Parietal lobe (tissue), 2 donors: ENCODE measurements around the gene ALG3. TPM values are rescaled to one million over a fixed set of nuclear protein-coding genes. Genes with fewer than 3 reads are reported as not detected.

Source experiments
- small RNA-seq: library from RNA; depleted of rRNA; stranded (forward); fragments of <200 nt; gene quantifications from one replicate; pipeline ENCODE3, GENCODE V24; 2014; ENCODE audit warnings: low replicate concordance
- total RNA-seq: library from RNA; depleted of rRNA; stranded (reverse); fragments of >200 nt; gene quantifications from one replicate; pipeline ENCODE4 v1.2.3, GENCODE V29; 2014

ALG3 gene
- total RNA-seq: 15.7 TPM

DNA sequence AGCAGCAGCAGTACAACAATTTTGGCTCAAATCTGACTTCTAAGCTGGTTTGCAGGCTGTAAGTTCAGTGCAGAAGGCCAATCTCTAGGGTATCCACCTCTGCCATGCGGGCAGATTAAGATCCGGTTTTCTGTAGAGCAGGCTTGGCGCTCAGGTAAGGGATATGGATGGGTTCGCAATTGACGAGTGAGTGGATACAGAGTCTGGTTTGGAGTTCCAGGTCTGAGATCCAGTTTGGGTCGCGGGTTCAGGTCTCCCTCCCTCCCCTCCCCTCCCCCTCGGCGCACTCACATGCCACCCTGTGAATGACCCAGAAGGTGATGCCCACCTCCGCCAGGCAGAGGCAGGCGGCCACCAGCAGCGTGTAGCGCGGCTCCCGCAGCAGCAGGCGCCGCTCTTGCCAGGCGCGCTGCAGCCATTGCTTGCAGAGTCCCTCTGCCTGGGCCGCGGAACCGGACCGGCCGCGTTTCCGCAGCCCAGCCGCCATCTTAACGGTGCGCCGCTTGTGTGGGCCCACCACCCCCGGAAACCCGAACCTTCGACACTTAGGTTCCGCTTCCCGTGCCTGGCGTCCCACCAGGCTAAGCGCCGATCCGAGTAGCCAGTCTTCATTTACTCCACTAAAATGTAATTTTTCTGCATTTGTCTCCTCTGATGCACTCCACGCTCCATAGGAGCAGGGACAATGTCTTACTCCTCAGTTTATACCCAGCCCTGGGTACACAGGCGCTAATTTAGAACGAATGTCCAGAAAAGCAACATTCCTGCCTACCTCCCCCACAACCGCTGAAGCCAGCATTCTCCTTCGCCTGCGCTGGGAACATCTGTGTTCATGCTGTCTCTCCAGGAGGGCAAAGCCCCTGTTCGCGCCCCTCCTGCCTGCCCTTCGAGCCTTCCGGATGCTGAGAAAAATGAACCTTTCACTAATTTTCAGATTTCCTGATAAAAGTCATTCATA lies at the start of gene ALG3:
Gene ALG3, minus strand, starts transcription at position 509 of the 958 bp plus-strand sequence. Its CDS starts 22 bp downstream, at position 487.

DNA sequence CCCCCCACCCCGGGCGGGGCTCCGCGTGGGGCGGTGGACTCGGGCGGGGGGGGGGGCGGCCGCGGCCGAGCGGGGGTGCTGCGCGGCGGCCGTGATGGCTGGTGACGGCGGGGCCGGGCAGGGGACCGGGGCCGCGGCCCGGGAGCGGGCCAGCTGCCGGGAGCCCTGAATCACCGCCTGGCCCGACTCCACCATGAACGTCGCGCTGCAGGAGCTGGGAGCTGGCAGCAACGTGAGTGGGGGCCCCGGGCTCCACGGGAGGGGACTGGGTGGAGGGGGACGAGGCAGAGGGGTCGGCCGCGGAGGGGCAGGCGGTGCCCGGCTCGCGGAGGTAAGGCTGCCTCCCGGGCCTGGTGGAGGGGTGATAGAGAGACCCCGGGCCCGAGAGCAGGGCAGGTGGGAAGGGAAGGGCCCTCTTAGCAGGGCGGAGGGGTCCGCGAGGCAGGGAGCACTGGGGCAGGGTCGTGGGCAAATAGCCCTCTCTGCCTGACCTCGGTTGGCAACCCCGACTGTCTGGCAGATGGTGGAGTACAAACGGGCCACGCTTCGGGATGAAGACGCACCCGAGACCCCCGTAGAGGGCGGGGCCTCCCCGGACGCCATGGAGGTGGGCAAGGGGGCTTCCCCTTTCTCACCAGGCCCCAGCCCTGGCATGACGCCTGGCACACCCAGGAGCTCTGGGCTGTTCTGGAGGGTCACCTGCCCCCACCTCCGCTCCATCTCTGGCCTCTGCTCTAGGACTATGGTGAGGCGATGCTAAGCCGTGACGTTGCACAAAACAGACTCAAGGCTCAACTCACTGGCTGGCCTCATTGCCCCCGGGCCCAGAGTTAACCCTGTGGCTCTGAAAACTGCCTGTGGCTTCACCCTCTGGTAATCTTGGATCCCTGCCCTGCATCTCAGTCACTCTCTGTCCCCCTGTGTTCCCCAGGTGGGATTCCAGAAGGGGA lies 27.5 kb upstream of the ALG3 start, which contains the start of gene ECE2:
Gene ECE2, plus strand, starts transcription at position 62 of the 950 bp plus-strand sequence. Its CDS starts 132 bp downstream, at position 194.

DNA sequence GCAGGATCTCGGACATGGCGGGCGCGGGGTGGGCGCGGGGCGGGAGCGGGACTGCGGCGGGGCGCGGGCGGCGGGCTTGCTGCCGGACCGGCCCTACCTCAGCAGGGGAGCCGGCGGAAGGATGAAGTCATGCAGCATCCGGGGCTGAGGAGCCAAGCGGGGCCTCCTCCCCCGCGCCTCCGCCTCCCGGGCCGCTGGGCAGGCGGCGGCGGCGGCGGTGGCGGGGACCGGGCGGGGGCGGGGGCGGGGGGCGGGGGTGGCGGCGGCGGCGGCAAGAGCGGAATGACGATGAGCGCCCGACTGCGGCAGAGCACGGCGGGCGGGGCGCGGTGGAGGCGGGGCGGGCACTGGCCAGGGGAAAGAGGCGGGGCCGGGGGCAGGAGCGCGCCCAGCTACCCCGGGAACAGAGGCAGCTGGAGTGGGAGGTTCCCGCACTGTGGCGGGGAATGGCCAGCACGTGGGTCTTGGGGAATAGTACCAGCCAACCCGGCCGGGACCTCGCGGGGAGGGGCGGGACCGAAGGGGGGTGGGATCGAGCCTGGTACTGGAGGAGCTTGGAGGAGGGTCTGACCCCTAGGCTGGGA lies 12.6 kb upstream of the ALG3 start, which contains the start of gene CAMK2N2:
Gene CAMK2N2, minus strand, starts transcription at position 284 of the 584 bp plus-strand sequence. Its CDS starts 268 bp downstream, at position 16.

DNA sequence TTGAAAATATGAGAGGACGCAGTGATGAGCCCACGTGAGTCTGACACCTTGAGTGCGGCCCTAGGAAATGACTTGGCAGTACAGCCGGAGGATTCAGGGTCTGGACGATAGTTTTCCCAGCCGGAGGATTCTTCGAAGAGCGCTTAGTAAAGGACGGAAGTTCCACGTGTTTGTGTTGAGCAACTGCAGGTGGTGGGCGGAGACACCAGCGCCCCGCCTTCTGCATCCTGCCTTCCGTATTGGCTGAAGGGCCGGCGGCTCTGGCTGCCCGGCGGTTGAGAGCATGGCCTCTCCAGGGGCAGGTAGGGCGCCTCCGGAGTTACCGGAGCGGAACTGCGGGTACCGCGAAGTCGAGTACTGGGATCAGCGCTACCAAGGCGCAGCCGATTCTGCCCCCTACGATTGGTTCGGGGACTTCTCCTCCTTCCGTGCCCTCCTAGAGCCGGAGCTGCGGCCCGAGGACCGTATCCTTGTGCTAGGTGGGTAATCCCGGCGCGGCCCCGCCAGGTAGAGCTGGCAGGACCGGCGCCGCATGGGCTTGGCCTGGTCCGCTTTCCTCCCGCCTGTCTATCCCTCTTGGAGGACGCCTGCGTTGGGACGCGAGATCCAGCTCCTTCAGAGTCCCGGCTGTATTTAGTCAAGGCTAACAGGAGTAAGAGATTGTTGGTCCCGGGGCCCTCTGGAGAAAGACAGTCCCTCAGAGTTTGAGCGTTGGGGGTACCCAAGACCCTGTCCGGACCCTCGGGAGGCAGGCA lies 827 bp upstream of the ALG3 start, which contains the start of gene EEF1AKMT4:
Gene EEF1AKMT4, plus strand, starts transcription at position 261 of the 755 bp plus-strand sequence. Its CDS starts 23 bp downstream, at position 284.

DNA sequence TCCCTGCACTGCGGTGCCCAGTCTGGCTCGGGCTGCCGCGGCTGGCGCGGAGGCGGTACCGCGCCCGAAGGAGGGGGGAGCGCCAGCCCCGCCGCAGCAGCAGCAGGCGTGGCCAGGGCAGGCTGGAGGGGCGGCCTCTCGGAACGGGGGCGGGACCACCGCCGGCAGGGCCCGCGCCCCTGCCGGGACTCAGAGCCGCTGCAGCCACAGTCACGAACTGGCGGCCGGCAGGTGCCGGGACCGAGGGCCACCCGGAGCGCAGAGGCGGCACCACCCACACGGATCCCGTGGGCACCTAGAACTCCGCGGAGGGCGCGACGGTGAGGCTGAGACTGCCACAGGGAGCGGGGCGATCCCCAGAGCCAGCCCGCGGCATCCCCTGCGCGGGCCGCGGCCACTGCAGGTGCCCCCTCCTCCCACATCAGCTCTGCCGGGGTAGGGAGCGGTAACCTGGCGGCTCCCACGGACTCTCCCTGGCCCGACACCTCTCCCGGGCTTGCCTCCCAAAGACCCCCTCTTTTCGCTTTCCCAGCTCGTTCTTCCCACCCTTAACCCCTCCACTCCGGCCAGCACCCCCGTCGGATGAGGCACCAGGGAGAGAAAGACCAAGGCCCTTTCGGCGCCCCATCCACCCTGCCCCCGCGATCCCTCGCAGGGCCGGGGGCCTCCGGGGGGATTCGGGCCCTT lies 19.2 kb downstream of the ALG3 start, which contains the start of gene VWA5B2:
Gene VWA5B2, plus strand, starts transcription at position 192 of the 687 bp plus-strand sequence. CDS start 944 bp downstream, outside the sequence.

Small RNA genes lying within 50 kb of the gene (small RNA-seq; reads per million reads assigned to genes)
- 0.18 reads per million for gene MIR1224

Other genes starting within 250 kb of the ALG3 start
- 121 TPM for gene ABCC5, start 231.1 kb downstream of the ALG3 start, total RNA-seq
- not detected for gene HTR3D, start 217.2 kb downstream of the ALG3 start, total RNA-seq
- gene HTR3C, start 195.9 kb downstream of the ALG3 start, total RNA-seq: not detected
- not detected for gene HTR3E, start 151.9 kb downstream of the ALG3 start, total RNA-seq
- gene EIF2B5, start 113.6 kb downstream of the ALG3 start, total RNA-seq: 61.7 TPM
- 51.6 TPM for gene DVL3, start 93.6 kb downstream of the ALG3 start, total RNA-seq
- gene AP2M1, start 74.1 kb downstream of the ALG3 start, total RNA-seq: 295 TPM
- gene ABCF3, start 62.8 kb downstream of the ALG3 start, total RNA-seq: 79.2 TPM
- 0.63 TPM for gene VWA5B2, start 19.4 kb downstream of the ALG3 start, total RNA-seq
- 0.63 TPM for gene EEF1AKMT4, start 710 bp upstream of the ALG3 start, total RNA-seq
- 3.4 TPM for gene CAMK2N2, start 12.6 kb upstream of the ALG3 start, total RNA-seq
- 6.9 TPM for gene ECE2, start 27.1 kb upstream of the ALG3 start, total RNA-seq
- gene PSMD2, start 50.3 kb upstream of the ALG3 start, total RNA-seq: 260 TPM
- 118 TPM for gene EIF4G1, start 65.6 kb upstream of the ALG3 start, total RNA-seq
- gene FAM131A, start 88.6 kb upstream of the ALG3 start, total RNA-seq: 62.6 TPM
- 15.0 TPM for gene CLCN2, start 112.6 kb upstream of the ALG3 start, total RNA-seq
- gene POLR2H, start 112.7 kb upstream of the ALG3 start, total RNA-seq: 44.1 TPM
- gene THPO, start 129.2 kb upstream of the ALG3 start, total RNA-seq: 0.63 TPM
- 12.5 TPM for gene CHRD, start 131.1 kb upstream of the ALG3 start, total RNA-seq